ENCODE results near the gene TUBGCP3. TPM values are rescaled to one million over a fixed set of nuclear protein-coding genes. Genes with fewer than 3 reads are reported as not detected.

TUBGCP3 gene
- total RNA-seq, 1 donor from 2014 or later: 69.3 TPM

- Mint-ChIP-seq H3K4me3 (no peak overlapping the region), H3K36me3 (ENCODE audit: low read depth) (no peaks in the 10 kb centered on the region), H3K9me3 (peaks cover 3% of the 10 kb centered on the region), H3K27ac (no peak overlapping the region), H3K27me3 (peaks cover 12% of the 10 kb centered on the region), H3K4me1 (no peaks in the 10 kb centered on the region)
- no peak for DNase-seq
- intact Hi-C loops (cut with micrococcal nuclease): no loop called here
Observed at GRCh38 chr13:112464720-112465119, 123.2 kb downstream of the TUBGCP3 start.

- Mint-ChIP-seq H3K4me1 (no peaks in the 10 kb centered on the region), H3K36me3 (ENCODE audit: low read depth) (no peaks in the 10 kb centered on the region), H3K9me3 (peaks cover 3% of the 10 kb centered on the region), H3K27ac (no peak overlapping the region), H3K27me3 (peaks cover 15% of the 10 kb centered on the region), H3K4me3 (no peak overlapping the region)
- DNase-seq: no peak
- intact Hi-C loops (cut with micrococcal nuclease): no loop called here
Observed at GRCh38 chr13:112462408-112462807, 125.5 kb downstream of the TUBGCP3 start.

- intact Hi-C loops (cut with micrococcal nuclease): no loop called here
- DNase-seq: no peak
- H3K4me1 Mint-ChIP-seq: no peaks in the 10 kb centered on the region
- peaks cover 3% of the 10 kb centered on the region for H3K9me3 Mint-ChIP-seq
- no peak overlapping the region for H3K27ac Mint-ChIP-seq
- H3K36me3 Mint-ChIP-seq (ENCODE audit: low read depth): no peaks in the 10 kb centered on the region
- H3K27me3 Mint-ChIP-seq: peaks cover 10% of the 10 kb centered on the region
- H3K4me3 Mint-ChIP-seq: no peak overlapping the region
Observed at GRCh38 chr13:112457485-112457884, 130.5 kb downstream of the TUBGCP3 start.

GRCh38 chr13:112457081-112457480 is 130.9 kb downstream of the TUBGCP3 start:
- intact Hi-C loops (cut with micrococcal nuclease): no loop called here
- Mint-ChIP-seq H3K4me1 (no peaks in the 10 kb centered on the region), H3K36me3 (ENCODE audit: low read depth) (no peaks in the 10 kb centered on the region), H3K27ac (no peak overlapping the region), H3K9me3 (no peaks in the 10 kb centered on the region), H3K4me3 (no peak overlapping the region), H3K27me3 (peaks cover 6% of the 10 kb centered on the region)
- no peak for DNase-seq

- no peak overlapping the region for H3K27ac Mint-ChIP-seq
- H3K27me3 Mint-ChIP-seq: peaks cover 6% of the 10 kb centered on the region
- H3K9me3 Mint-ChIP-seq: no peaks in the 10 kb centered on the region
- H3K4me3 Mint-ChIP-seq: no peak overlapping the region
- no peak for DNase-seq
- intact Hi-C loops (cut with micrococcal nuclease): no loop called here
- no peaks in the 10 kb centered on the region for H3K4me1 Mint-ChIP-seq
- no peaks in the 10 kb centered on the region for H3K36me3 Mint-ChIP-seq (ENCODE audit: low read depth)
Observed at GRCh38 chr13:112456138-112457056, 131.6 kb downstream of the TUBGCP3 start.

- DNase-seq: no peak
- H3K4me1 Mint-ChIP-seq: no peaks in the 10 kb centered on the region
- peaks cover 6% of the 10 kb centered on the region for H3K27me3 Mint-ChIP-seq
- no peak overlapping the region for H3K4me3 Mint-ChIP-seq
- H3K9me3 Mint-ChIP-seq: no peaks in the 10 kb centered on the region
- intact Hi-C loops (cut with micrococcal nuclease): no loop called here
- no peaks in the 10 kb centered on the region for H3K36me3 Mint-ChIP-seq (ENCODE audit: low read depth)
- no peak overlapping the region for H3K27ac Mint-ChIP-seq
Observed at GRCh38 chr13:112455476-112456059, 132.4 kb downstream of the TUBGCP3 start.

- Mint-ChIP-seq H3K4me1 (no peaks in the 10 kb centered on the region), H3K4me3 (no peak overlapping the region), H3K27me3 (peaks cover 3% of the 10 kb centered on the region), H3K36me3 (ENCODE audit: low read depth) (no peaks in the 10 kb centered on the region), H3K27ac (no peak overlapping the region), H3K9me3 (no peaks in the 10 kb centered on the region)
- intact Hi-C loops (cut with micrococcal nuclease): no loop called here
- DNase-seq: no peak
Observed at GRCh38 chr13:112454648-112455334, 133.2 kb downstream of the TUBGCP3 start.

- H3K4me1 Mint-ChIP-seq: no peaks in the 10 kb centered on the region
- no peak overlapping the region for H3K4me3 Mint-ChIP-seq
- H3K27ac Mint-ChIP-seq: no peak overlapping the region
- H3K36me3 Mint-ChIP-seq (ENCODE audit: low read depth): no peaks in the 10 kb centered on the region
- no peaks in the 10 kb centered on the region for H3K9me3 Mint-ChIP-seq
- no peak for DNase-seq
- intact Hi-C loops (cut with micrococcal nuclease): no loop called here
- peaks cover 3% of the 10 kb centered on the region for H3K27me3 Mint-ChIP-seq
Observed at GRCh38 chr13:112453874-112454647, 133.9 kb downstream of the TUBGCP3 start.

- H3K4me1 Mint-ChIP-seq: no peaks in the 10 kb centered on the region
- no peak overlapping the region for H3K27ac Mint-ChIP-seq
- DNase-seq: no peak
- no peak overlapping the region for H3K4me3 Mint-ChIP-seq
- H3K9me3 Mint-ChIP-seq: no peaks in the 10 kb centered on the region
- no peaks in the 10 kb centered on the region for H3K36me3 Mint-ChIP-seq (ENCODE audit: low read depth)
- intact Hi-C loops (cut with micrococcal nuclease): no loop called here
- no peaks in the 10 kb centered on the region for H3K27me3 Mint-ChIP-seq
Observed at GRCh38 chr13:112453207-112453829, 134.6 kb downstream of the TUBGCP3 start.

GRCh38 chr13:112452380-112453206 is 135.4 kb downstream of the TUBGCP3 start:
- Mint-ChIP-seq H3K4me3 (no peak overlapping the region), H3K9me3 (no peaks in the 10 kb centered on the region), H3K36me3 (ENCODE audit: low read depth) (no peaks in the 10 kb centered on the region), H3K27me3 (no peaks in the 10 kb centered on the region), H3K27ac (no peak overlapping the region), H3K4me1 (no peaks in the 10 kb centered on the region)
- intact Hi-C loops (cut with micrococcal nuclease): no loop called here
- no peak for DNase-seq

GRCh38 chr13:112451512-112452379 is 136.2 kb downstream of the TUBGCP3 start:
- Mint-ChIP-seq H3K9me3 (no peaks in the 10 kb centered on the region), H3K4me1 (no peaks in the 10 kb centered on the region), H3K27me3 (no peaks in the 10 kb centered on the region), H3K36me3 (ENCODE audit: low read depth) (no peaks in the 10 kb centered on the region), H3K4me3 (no peak overlapping the region), H3K27ac (no peak overlapping the region)
- intact Hi-C loops (cut with micrococcal nuclease): no loop called here
- DNase-seq: no peak

- peak; percentile 23 for DNase-seq
- Mint-ChIP-seq H3K27ac (no peak overlapping the region), H3K27me3 (no peaks in the 10 kb centered on the region), H3K9me3 (no peaks in the 10 kb centered on the region), H3K4me1 (no peaks in the 10 kb centered on the region), H3K36me3 (ENCODE audit: low read depth) (no peaks in the 10 kb centered on the region), H3K4me3 (no peak overlapping the region)
- intact Hi-C loops (cut with micrococcal nuclease): no loop called here
Observed at GRCh38 chr13:112450904-112451240, 137.1 kb downstream of the TUBGCP3 start.

Measured in activated CD4-positive, alpha-beta T cell treated with anti-CD3 and anti-CD28 coated beads, Interleukin-2, amount 10 ng/mL, durations not matched to agents 24 days and 14 days (primary cell).